Measurements from ENCODE around the gene CFAP57. TPM values are rescaled to one million over a fixed set of nuclear protein-coding genes. Genes with fewer than 3 reads are reported as not detected.

The CFAP57 gene
- total RNA-seq, 2 donors from 2014 or later = 0.25 TPM; not detected in 1

- Mint-ChIP-seq H3K4me1 (ENCODE audit: low read depth in 2 of 2) (peaks cover 0 to 10% of the 10 kb centered on the region in 2 donors), H3K27ac (no peak overlapping the region), H3K27me3 (no peaks in the 10 kb centered on the region), H3K4me3 (no peak overlapping the region), H3K36me3 (no peaks in the 10 kb centered on the region), H3K9me3 (no peaks in the 10 kb centered on the region)
- DNase-seq (ENCODE audit: low spot score) = no peak
- ATAC-seq = no peak
Measured at GRCh38 chr1:43302721-43303470, 130.8 kb downstream of the CFAP57 start.

- Mint-ChIP-seq H3K4me3 (no peak overlapping the region), H3K27ac (no peak overlapping the region), H3K27me3 (no peaks in the 10 kb centered on the region), H3K9me3 (no peaks in the 10 kb centered on the region), H3K36me3 (no peaks in the 10 kb centered on the region), H3K4me1 (ENCODE audit: low read depth in 2 of 2) (peaks cover 0 to 10% of the 10 kb centered on the region in 2 donors)
- no peak for DNase-seq (ENCODE audit: low spot score)
- ATAC-seq = no peak
Measured at GRCh38 chr1:43303471-43304313, 131.6 kb downstream of the CFAP57 start.

Other genes starting within 250 kb of the CFAP57 start
- 100 to 1,000 TPM; 105 to 131 TPM for gene SLC2A1, start 213.5 kb upstream of the CFAP57 start, total RNA-seq
- 100 to 1,000 TPM in 1 of 2 donors, 10 to 100 TPM in 1; 76.4 to 152 TPM for gene EBNA1BP2, start within 50 bp of the CFAP57 start, total RNA-seq
- gene TMEM125, start 97.7 kb downstream of the CFAP57 start, total RNA-seq = not detected
- gene C1orf210, start 113.3 kb downstream of the CFAP57 start, total RNA-seq = not detected
- 10 to 100 TPM in 1 of 2 donors, 1 to 10 TPM in 1; 9.6 to 11.4 TPM for gene TIE1, start 128.7 kb downstream of the CFAP57 start, total RNA-seq
- gene MPL, start 165.5 kb downstream of the CFAP57 start, total RNA-seq = not detected
- gene CDC20, start 186.7 kb downstream of the CFAP57 start, total RNA-seq = 100 to 1,000 TPM in 1 of 2 donors, 10 to 100 TPM in 1; 98.7 to 152 TPM
- gene ELOVL1, start 195.7 kb downstream of the CFAP57 start, total RNA-seq = 100 to 1,000 TPM; 101 to 108 TPM
- gene MED8, start 217.5 kb downstream of the CFAP57 start, total RNA-seq = 10 to 100 TPM; 42.6 to 57.9 TPM
- 100 to 1,000 TPM in 1 of 2 donors, 10 to 100 TPM in 1; 73.3 to 119 TPM for gene SZT2, start 217.6 kb downstream of the CFAP57 start, total RNA-seq

Data from natural killer cell treated with Interleukin-12 subunit alpha and Interleukin-12 subunit beta and Interleukin-15 and Interleukin-18, amount 100 ng/mL, for 72 hours (primary cell).